ENCODE data around the gene CETN2.
"Not testable (repeated sequence)": the region's sequence is repeated elsewhere in the genome, so short reads cannot be mapped to it uniquely, and the experiment has no call there.

Gene CETN2

GRCh38 chrX:152798945-152799344, 31.6 kb downstream of the CETN2 start:
- Histone ChIP-seq H3K9me2 (replicated peaks; ENCODE audit: insufficient read depth, low read length) (no peaks in the 10 kb centered on the region), H3K4me1 (ENCODE audit: low read length) (no peaks in the 10 kb centered on the region), H4K20me1 (ENCODE audit: insufficient read depth, low read length) (no peaks in the 10 kb centered on the region), H3K79me2 (ENCODE audit: low read length) (no peaks in the 10 kb centered on the region), H3K9me3 (replicated peaks; ENCODE audit: insufficient read depth, low read length) (no peaks in the 10 kb centered on the region), H3K4me2 (ENCODE audit: low read depth, low read length) (no peak overlapping the region), H3F3A (ENCODE audit: insufficient read depth, low read length) (no peaks in the 10 kb centered on the region), H3K4me3 (ENCODE audit: low read length) (no peak overlapping the region), H3K9ac (ENCODE audit: low read length) (no peak overlapping the region), H3K27ac (ENCODE audit: low read length) (no peak overlapping the region), H2AFZ (ENCODE audit: low read length) (no peak overlapping the region), H3K27me3 (replicated peaks; ENCODE audit: insufficient read depth, low read length) (no peaks in the 10 kb centered on the region), H3K36me3 (replicated peaks; ENCODE audit: insufficient read depth, low read length) (no peaks in the 10 kb centered on the region)
- TF ChIP-seq, protein P1, sequence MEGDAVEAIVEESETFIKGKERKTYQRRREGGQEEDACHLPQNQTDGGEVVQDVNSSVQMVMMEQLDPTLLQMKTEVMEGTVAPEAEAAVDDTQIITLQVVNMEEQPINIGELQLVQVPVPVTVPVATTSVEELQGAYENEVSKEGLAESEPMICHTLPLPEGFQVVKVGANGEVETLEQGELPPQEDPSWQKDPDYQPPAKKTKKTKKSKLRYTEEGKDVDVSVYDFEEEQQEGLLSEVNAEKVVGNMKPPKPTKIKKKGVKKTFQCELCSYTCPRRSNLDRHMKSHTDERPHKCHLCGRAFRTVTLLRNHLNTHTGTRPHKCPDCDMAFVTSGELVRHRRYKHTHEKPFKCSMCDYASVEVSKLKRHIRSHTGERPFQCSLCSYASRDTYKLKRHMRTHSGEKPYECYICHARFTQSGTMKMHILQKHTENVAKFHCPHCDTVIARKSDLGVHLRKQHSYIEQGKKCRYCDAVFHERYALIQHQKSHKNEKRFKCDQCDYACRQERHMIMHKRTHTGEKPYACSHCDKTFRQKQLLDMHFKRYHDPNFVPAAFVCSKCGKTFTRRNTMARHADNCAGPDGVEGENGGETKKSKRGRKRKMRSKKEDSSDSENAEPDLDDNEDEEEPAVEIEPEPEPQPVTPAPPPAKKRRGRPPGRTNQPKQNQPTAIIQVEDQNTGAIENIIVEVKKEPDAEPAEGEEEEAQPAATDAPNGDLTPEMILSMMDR (IDR thresholded peaks at IDR 0.05; ENCODE audit: low read length), result no peak
- TF ChIP-seq EZH2 (optimal IDR thresholded peaks at IDR 0.05; ENCODE audit: low read depth, low read length), result no peak
- TF ChIP-seq EZH2phosphoT487 (IDR thresholded peaks at IDR 0.05; ENCODE audit: low read length), result no peak
- DNase-seq, result no peak

GRCh38 chrX:152787062-152787461, 43.5 kb downstream of the CETN2 start:
- not testable (repeated sequence) for DNase-seq; H3K4me3 ChIP-seq (ENCODE audit: low read length); H3K4me2 ChIP-seq (ENCODE audit: low read depth, low read length); H3K27ac ChIP-seq (ENCODE audit: low read length); H3K4me1 ChIP-seq (ENCODE audit: low read length); H3K9me3 ChIP-seq (replicated peaks; ENCODE audit: insufficient read depth, low read length); H4K20me1 ChIP-seq (ENCODE audit: insufficient read depth, low read length); H3K36me3 ChIP-seq (replicated peaks; ENCODE audit: insufficient read depth, low read length); H3K9ac ChIP-seq (ENCODE audit: low read length); H3K9me2 ChIP-seq (replicated peaks; ENCODE audit: insufficient read depth, low read length); H3K27me3 ChIP-seq (replicated peaks; ENCODE audit: insufficient read depth, low read length); H2AFZ ChIP-seq (ENCODE audit: low read length); H3K79me2 ChIP-seq (ENCODE audit: low read length); H3F3A ChIP-seq (ENCODE audit: insufficient read depth, low read length)
